OCI-LY1 (cell line): ENCODE data around the gene WLS.

Source experiments
- CTCF ChIP-seq: fragments of 200-600 bp; sonication (generic), shearing (Covaris generic); IDR thresholded peaks from 2 replicates; pipeline ENCODE4 v1.5.1; 2017; ENCODE audit warnings: mild to moderate bottlenecking, antibody characterized with exemption, low read length, moderate library complexity, mixed read lengths
- EZH2 ChIP-seq: fragments of 200-600 bp; sonication (generic), shearing (Covaris generic); IDR thresholded peaks from 2 replicates; pipeline ENCODE4 v1.8.0; 2017; ENCODE audit warnings: borderline replicate concordance, mixed run types, mild to moderate bottlenecking, antibody characterized with exemption, low read length, moderate library complexity, mixed read lengths

- TF ChIP-seq CTCF (no peak), EZH2 (no peak)
These were observed 87.5 kb downstream of the WLS start for GRCh38 chr1:68144856-68145255.
